GM21515 (cell line): ENCODE measurements around the gene COX6B2.

Experiments
- ATAC-seq: cut with Tn5 transposase; IDR thresholded peaks from one replicate; pipeline ENCODE4 v1.9.1; 2021; ENCODE audit not compliant: unreplicated experiment

The COX6B2 gene

GRCh38 chr19:55383279-55384130, 29.0 kb upstream of the COX6B2 start:
- peak; percentile 11 for ATAC-seq

GRCh38 chr19:55382522-55383054, 28.1 kb upstream of the COX6B2 start:
- ATAC-seq: no peak

- ATAC-seq: no peak
Measured at GRCh38 chr19:55382013-55382412, 27.5 kb upstream of the COX6B2 start.

DNA sequence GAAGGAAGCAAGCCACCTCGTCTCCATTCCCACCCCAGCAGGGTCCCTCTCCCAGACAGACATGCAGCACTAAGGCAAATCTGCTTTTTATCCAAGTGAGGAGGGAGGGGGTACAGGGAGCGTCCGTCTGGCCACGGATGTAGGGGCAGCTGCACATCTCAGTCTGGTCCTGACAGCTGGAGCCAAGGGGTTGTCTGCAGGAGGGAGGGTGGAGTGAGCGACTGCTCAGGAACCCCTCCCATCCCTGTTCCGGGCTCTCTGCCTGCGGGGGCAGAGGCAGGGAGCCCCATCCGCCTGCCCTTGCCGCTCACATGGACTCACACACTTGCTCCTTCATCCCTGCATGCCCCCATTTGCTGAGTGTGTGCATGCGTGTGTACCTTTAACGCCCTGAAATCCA, 24.7 kb upstream of the COX6B2 start:
- ATAC-seq: no peak

DNA sequence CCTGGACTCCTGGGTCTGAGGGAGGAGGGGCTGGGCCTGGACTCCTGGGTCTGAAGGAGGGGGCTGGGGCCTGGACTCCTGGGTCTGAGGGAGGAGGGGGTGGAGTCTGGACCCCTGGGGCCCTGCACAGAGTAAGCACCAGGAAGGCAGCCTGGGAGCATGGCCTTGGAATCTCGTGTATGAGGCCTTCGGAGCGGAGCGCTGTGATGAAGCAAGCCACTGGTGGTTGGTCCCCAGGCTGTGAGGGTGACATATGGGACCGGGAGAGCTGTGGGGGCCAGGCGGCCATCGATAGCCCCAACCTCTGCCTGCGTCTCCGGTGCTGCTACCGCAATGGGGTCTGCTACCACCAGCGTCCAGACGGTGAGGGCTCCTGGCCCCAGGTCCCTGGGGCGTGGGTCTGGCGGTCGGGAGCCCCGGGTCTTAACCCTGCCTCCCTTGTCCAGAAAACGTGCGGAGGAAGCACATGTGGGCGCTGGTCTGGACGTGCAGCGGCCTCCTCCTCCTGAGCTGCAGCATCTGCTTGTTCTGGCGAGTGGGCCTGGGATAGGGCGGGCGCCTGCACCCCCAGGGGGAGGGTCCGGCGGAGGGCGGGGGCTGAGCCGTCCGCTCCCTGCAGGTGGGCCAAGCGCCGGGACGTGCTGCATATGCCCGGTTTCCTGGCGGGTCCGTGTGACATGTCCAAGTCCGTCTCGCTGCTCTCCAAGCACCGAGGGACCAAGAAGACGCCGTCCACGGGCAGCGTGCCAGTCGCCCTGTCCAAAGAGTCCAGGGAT, 23.0 kb upstream of the COX6B2 start:
- no peak for ATAC-seq

DNA sequence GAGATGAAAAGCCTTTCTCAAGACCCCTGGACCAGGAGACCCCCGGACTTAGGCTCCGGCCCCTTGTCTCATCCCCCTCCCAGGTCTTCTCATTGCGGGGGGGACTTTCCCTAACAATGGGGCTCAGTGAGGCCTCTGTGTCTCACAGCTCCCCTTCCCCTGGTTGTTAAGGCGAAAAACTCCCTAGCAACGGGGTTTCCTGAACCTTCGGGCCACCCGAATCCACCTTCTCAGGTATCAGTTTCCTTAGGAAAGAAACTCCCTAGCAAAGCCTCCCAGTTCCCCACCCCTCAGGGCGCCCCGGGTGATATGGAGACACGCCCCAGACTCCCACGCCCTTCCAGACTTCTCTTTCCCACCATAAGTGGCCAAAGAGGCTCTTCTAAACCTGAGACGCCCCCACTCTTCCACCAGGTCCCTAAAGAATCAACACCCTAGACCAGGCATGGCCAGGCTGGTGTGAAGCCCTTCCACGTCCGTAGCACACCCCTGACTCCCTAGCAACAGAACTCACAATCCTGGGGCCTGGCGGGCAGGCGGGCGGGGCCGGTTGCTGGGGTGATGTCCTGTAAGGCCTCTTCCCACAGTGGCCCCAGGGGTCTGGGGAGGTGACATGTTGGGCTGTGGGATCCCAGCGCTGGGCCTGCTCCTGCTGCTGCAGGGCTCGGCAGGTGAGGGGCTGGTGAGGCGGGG, 21.9 kb upstream of the COX6B2 start, which contains the start of gene TMEM190:
Gene TMEM190 (plus strand): TSS at position 586 of the 693 bp plus-strand sequence. CDS start 28 bp downstream, at position 614.
- no peak for ATAC-seq

DNA sequence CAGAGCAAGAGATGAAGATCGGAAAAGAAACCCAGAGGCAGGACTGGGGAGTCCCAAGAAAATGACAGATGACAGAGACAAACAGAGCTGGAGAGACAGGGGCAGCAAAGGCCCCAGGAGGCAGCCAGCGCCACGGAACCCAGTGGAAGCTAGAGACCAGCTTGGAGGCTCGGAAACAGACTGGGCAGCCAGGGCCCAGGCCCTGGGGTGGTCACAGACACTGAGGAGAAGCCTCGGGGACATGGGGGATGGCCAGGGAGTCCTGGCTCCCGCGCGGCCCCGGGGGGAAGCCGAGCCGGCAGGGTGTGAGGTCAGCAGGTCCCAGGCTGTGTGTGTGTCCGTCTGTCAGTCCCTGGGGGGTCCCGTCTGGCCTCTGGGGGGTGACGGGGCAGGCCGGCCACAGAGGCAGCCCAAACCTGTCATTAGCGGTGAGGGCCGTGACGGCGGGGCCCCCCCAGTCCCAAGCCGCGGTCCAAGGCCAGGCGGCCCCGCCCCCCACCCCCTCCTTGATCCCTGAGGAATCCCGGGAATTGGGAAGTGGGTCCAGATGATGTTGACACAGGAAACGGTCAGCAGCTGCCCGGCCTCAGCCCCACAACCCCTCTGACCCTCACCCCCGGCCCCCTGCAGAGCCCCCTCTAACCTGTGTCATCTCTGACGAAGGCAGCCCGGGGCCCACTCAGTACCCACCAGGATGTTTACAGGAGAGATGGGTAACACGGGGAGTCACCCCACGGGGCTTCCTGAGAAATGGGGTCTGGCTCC, 19.7 kb upstream of the COX6B2 start:
- no peak for ATAC-seq

- no peak for ATAC-seq
Measured at GRCh38 chr19:55373306-55373992, 18.9 kb upstream of the COX6B2 start.

GRCh38 chr19:55372316-55373081, 18.0 kb upstream of the COX6B2 start:
- no peak for ATAC-seq

GRCh38 chr19:55370305-55370988, 15.9 kb upstream of the COX6B2 start, which contains the start of gene IL11:
Gene IL11, minus strand, starts transcription at chr19:55370463. Its CDS starts 153 bp downstream, at chr19:55370310.
- no peak for ATAC-seq

GRCh38 chr19:55369653-55370304, 15.3 kb upstream of the COX6B2 start:
- ATAC-seq: no peak

GRCh38 chr19:55368701-55369563, 14.4 kb upstream of the COX6B2 start:
- ATAC-seq: no peak

GRCh38 chr19:55368106-55368505, 13.6 kb upstream of the COX6B2 start:
- ATAC-seq: no peak

GRCh38 chr19:55366790-55367189, 12.3 kb upstream of the COX6B2 start:
- no peak for ATAC-seq

DNA sequence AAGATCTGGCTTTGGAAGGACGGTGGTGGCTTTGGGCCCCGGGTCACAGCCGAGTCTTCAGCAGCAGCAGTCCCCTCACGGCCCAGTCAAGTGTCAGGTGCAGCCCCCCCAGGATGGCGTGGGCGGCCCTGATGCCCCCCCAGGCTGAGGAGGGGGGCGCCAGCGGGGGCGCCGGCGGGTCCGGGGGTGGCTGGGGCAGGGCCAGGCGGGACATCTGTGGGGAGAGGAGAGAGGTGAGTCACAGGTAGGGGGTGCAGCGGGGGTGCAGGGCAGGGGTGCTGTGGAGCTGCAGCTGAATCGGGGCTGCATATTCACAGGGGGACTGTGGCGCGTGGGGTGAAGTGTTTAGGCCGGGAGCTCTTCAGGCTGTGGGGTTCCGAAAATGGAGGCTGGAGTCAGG, 11.4 kb upstream of the COX6B2 start:
- ATAC-seq: no peak

- ATAC-seq: no peak
Measured at GRCh38 chr19:55365245-55365644, 10.7 kb upstream of the COX6B2 start.
